Stimulated activated effector memory CD8-positive, alpha-beta T cell treated with anti-CD3 and anti-CD28 coated beads, Interleukin-12 subunit alpha, Interleukin-12 subunit beta, amount 100 ng/mL, for 72 hours (primary cell): ENCODE data around the gene RBMXL3.
"Not testable (repeated sequence)": the region's sequence is repeated elsewhere in the genome, so short reads cannot be mapped to it uniquely, and the experiment has no call there.

Experiments
- ATAC-seq: fragments of 150-1000 bp; cut with Tn5 transposase; 2 replicates; pipeline ENCODE4 v1.10.0; 2021
- DNase-seq, 2 donors: peaks; one replicate each; pipeline ENCODE4 v3.0.0; 2021 to 2022; ENCODE audit warnings: low spot score in 2 of 2
- H3K27ac Mint-ChIP-seq: one replicate; pipeline ENCODE4 v1.8.0; 2022; ENCODE audit warnings: mild to moderate bottlenecking, mixed read lengths
- H3K36me3 Mint-ChIP-seq: one replicate; pipeline ENCODE4 v1.8.0; 2022; ENCODE audit warnings: mild to moderate bottlenecking, mixed read lengths
- H3K4me1 Mint-ChIP-seq: one replicate; pipeline ENCODE4 v1.8.0; 2022; ENCODE audit warnings: mixed read lengths
- H3K4me3 Mint-ChIP-seq: one replicate; pipeline ENCODE4 v1.8.0; 2022; ENCODE audit warnings: mild to moderate bottlenecking, mixed read lengths
- H3K9me3 Mint-ChIP-seq: one replicate; pipeline ENCODE4 v1.8.0; 2022; ENCODE audit warnings: mixed read lengths

Gene RBMXL3

DNA sequence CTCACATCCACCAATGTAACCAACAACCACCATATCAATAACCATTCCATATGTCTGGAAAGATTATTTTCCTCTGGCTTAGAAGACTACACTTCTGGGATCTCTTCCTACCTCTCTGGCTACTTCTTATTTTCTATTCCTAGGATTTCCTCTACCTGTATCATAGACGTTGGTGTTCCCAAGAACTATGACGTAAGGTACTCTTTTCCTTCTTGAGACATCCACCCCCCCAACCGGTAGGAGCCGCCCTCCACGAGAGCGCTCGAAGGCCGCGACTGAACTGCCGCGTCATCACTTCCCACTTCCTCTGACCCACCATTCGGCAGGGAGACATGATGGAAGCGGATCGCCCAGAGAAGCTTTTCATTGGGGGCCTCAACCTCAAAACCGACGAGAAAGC, at the start of gene RBMXL3:
TSS of gene RBMXL3 (plus strand) at position 301 of the 400 bp plus-strand sequence. CDS start at position 333, 32 bp downstream.
- H3K27ac Mint-ChIP-seq, result no peak within 1 kb of the TSS
- DNase-seq, result no peak
- ATAC-seq, result no peak
- no peaks in the 10 kb centered on the region for H3K4me1 Mint-ChIP-seq
- no peaks in the 10 kb centered on the region for H3K36me3 Mint-ChIP-seq
- no peak within 1 kb of the TSS for H3K4me3 Mint-ChIP-seq
- peaks cover 5% of the 10 kb centered on the region for H3K9me3 Mint-ChIP-seq

DNA sequence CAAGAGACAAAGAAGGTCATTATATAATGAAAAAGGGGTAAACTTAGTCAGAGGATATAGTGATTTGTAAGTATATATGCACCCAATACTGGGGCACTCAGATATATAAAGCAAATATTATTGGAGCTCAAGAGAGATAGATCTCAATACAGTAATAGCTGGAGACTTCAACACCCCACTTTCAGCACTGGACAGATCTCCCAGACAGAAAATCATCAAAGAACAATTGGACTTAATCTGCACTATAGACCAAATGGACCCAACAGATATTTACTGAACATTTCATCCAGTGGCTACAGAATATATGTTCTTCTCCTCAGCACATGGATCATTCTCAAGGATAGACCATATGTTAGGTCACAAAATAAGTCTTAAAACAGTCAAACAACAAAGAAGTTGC, 47.2 kb upstream of the RBMXL3 start:
- no peak for DNase-seq
- H3K27ac Mint-ChIP-seq, result no peak overlapping the region

DNA sequence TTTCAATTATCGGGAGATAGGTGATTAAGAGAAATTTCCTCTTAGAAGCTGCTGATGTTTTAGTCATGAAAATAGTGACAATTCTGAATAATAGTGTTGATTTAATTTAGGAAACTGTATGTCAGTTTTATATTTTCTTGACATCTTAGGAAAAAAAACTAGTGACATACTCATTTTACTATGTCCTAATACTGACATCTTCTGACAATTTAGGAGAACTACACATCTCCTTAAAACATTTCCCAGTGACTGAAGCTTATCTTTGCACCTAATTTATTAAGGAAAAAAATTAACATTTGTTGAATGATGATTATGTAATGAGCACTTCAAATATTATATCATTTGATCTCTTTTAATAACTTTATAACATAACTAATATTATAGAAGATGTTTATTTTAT, 42.0 kb upstream of the RBMXL3 start:
- peaks cover 15% of the 10 kb centered on the region for H3K9me3 Mint-ChIP-seq
- H3K36me3 Mint-ChIP-seq, result no peaks in the 10 kb centered on the region
- ATAC-seq (no peak), DNase-seq (no peak)
- H3K4me1 Mint-ChIP-seq, result no peaks in the 10 kb centered on the region
- H3K4me3 Mint-ChIP-seq, result no peak overlapping the region
- H3K27ac Mint-ChIP-seq, result no peak overlapping the region

More for the DNA sequence above, 47.2 kb upstream of the RBMXL3 start:
- ATAC-seq, result no peak
- Mint-ChIP-seq H3K4me1 (no peaks in the 10 kb centered on the region), H3K4me3 (no peak overlapping the region), H3K9me3 (peaks cover 20% of the 10 kb centered on the region), H3K36me3 (no peaks in the 10 kb centered on the region)

DNA sequence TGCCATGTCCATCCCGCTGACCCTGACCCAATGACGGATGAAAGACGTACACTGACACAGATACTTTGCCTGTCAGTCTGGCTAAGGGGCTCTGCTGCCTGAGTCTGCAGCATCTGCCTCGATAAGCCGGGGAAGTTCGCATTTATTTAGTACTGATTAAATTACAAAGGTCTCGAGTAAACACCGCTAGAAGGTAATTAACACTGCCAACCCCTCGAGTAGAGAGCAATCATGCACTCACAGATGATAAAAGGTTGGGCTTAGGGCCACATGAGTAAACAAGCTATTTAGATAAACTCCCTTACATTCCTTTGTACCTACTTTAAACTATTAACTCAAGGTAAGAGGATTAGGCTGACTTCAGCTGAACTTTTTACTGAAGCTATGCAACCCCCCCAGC, 16.0 kb upstream of the RBMXL3 start:
- Mint-ChIP-seq H3K4me1 (no peaks in the 10 kb centered on the region), H3K27ac (no peak overlapping the region), H3K9me3 (peaks cover 9% of the 10 kb centered on the region), H3K36me3 (no peaks in the 10 kb centered on the region), H3K4me3 (no peak overlapping the region)
- DNase-seq (no peak), ATAC-seq (no peak)

DNA sequence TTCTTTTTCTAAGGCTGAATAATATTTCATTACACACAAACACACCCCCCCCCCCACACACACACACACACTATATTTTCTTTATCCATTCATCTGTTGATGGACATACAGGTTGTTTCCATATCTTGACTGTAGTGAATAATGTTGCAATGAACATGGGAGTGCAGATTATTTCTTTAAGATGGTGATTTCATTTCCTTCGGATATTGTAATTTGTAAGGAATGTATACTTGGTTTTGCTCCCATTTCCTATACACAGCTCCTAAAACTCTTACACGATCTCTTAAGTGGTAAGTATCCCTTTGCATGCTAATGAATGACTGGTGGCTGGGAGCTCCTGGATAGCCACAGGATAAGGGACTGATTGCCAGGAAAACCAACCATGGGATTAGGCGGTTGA, 14.7 kb upstream of the RBMXL3 start:
- DNase-seq (no peak), ATAC-seq (no peak)
- Mint-ChIP-seq H3K36me3 (no peaks in the 10 kb centered on the region), H3K27ac (no peak overlapping the region), H3K9me3 (peaks cover 5% of the 10 kb centered on the region), H3K4me1 (no peaks in the 10 kb centered on the region), H3K4me3 (no peak overlapping the region)

DNA sequence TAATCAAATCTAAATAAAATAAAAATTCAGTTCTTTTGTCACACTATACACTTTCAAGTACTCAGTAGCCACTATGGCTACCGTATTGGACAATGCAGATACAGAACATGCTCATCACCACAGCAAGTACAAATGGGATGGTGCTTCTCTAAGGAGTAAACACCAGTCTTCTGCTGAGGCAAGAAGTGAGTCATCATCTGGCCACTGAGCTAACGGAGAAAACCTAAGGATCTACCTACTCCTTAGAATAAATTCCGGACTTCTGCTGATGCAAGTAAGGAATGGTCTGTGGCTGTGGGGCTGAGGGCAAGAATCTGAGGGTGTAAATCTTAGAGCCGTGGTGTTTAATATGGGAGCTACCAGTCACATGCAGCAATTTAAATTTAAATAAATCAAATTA, 11.3 kb upstream of the RBMXL3 start:
- H3K27ac Mint-ChIP-seq, result no peak overlapping the region
- no peaks in the 10 kb centered on the region for H3K4me1 Mint-ChIP-seq
- H3K9me3 Mint-ChIP-seq, result peaks cover 8% of the 10 kb centered on the region
- DNase-seq (no peak), ATAC-seq (no peak)
- no peaks in the 10 kb centered on the region for H3K36me3 Mint-ChIP-seq
- no peak overlapping the region for H3K4me3 Mint-ChIP-seq

DNA sequence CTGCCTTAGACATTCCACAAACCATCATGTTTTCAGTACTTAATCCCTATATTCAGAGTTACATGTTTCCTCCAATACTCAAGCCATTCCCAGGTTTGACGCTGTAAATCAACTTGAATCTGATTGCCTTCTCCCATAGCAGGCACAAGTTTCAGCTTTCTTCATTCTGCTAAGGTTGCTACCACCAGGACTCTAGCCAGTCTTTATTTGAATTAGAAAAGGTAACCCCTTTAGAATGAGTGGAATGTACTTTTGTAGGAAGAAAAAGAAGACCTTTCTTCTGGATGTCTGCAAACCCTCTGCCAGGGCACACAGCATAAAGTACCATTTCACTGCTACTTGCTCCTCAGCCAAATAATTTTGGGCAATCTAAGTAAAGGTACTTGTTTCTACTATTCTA, 10.7 kb upstream of the RBMXL3 start:
- no peak overlapping the region for H3K4me3 Mint-ChIP-seq
- ATAC-seq (no peak), DNase-seq (no peak)
- H3K9me3 Mint-ChIP-seq, result peaks cover 8% of the 10 kb centered on the region
- H3K27ac Mint-ChIP-seq, result no peak overlapping the region
- H3K4me1 Mint-ChIP-seq, result no peaks in the 10 kb centered on the region
- no peaks in the 10 kb centered on the region for H3K36me3 Mint-ChIP-seq

DNA sequence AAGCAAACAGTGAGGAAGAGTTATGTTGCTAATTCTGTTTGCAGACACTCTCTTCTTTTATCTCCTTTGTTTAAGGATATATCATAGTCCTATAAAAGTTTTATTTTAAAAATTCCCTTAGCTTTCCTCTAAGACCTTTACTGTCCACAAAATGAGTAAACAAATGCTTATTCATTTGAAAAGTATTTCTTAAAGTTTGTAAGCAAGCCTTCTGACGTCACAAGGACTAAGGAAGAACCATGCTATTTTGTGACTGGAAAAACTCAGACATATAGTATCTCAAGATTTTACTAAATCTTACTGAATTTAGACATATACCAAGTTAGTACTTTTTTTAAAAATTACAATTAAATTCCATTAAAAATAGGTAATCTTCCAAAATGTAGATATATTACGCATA, 5.2 kb upstream of the RBMXL3 start:
- H3K4me3 Mint-ChIP-seq, result no peak overlapping the region
- H3K27ac Mint-ChIP-seq, result no peak overlapping the region
- no peak for DNase-seq
- H3K36me3 Mint-ChIP-seq, result no peaks in the 10 kb centered on the region
- H3K4me1 Mint-ChIP-seq, result no peaks in the 10 kb centered on the region
- no peak for ATAC-seq
- H3K9me3 Mint-ChIP-seq, result peaks cover 6% of the 10 kb centered on the region

DNA sequence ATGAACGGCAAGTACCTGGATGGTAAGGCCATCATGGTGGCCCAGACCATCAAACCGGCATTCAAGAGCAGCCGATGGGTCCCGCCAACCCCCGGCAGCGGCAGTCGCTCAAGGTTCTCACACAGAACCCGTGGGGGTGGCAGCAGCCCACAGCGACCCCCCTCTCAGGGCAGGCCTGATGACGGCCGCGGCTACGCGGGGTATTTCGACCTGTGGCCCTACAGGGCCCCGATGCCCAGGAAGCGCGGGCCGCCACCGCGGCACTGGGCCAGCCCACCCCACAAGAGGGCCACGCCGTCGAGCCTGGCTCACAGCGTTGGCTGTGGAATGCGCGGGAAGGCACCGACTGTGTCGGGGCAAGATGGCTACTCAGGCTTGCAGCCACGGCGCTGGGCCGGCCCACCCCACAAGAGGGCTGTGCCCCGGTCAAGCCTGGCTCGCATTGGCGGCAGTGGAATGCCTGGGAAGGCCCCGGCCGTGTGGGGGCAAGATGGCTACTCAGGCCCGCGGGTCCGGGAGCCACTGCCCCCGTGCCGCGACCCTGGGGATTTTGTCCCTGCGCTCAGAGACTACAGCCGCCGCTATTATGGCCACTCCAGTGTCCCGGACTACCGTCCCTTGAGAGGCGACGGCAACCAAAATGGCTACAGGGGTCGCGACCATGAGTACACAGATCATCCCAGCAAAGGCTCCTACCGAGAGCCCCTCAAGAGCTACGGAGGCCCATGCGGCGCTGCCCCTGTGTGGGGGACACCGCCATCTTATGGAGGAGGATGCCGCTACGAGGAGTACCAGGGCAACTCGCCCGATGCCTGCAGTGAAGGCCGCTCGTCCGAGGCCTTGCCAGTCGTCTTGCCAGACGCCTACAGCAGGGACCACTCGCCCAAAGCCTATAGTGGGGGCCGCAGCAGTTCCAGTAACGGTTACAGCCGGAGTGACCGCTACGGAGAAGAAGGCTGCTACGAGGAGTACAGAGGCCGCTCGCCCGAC, 731 bp downstream of the RBMXL3 start:
- ATAC-seq (no peak), DNase-seq (no peak)
- no peaks in the 10 kb centered on the region for H3K36me3 Mint-ChIP-seq
- H3K9me3 Mint-ChIP-seq, result peaks cover 7% of the 10 kb centered on the region
- H3K4me1 Mint-ChIP-seq, result no peaks in the 10 kb centered on the region
- no peak overlapping the region for H3K4me3 Mint-ChIP-seq
- H3K27ac Mint-ChIP-seq, result no peak overlapping the region

DNA sequence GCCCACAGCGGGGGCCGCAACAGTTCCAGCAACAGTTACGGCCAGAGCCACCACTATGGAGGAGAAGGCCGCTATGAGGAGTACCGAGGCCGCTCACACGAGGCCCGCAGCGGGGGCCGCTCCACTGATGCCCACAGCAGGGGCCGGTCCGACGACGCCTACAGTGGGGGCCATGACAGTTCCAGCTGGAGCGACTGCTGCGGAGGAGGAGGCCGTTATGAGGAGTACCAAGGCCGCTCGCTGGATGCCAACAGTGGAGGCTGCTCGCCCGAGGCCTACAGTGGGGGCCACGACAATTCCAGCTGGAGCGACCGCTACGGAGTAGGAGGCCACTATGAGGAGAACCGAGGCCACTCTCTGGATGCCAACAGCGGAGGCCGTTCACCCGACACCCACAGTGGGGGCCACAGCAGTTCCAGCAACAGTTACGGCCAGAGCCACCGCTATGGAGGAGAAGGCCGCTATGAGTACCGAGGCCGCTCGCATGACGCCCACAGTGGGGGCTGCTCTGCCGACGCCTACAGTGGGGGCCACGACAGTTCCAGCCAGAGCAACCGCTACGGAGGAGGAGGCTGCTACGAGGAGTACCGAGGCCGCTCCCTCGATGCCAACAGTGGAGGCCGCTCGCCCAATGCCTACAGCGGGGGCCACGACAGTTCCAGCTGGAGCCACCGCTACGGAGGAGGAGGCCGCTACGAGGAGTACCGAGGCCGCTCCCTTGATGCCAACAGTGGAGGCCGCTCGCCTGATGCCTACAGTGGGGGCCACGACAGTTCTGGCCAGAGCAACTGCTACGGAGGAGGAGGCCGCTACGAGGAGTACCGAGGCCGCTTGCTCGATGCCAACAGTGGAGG, 1.7 kb downstream of the RBMXL3 start:
- Mint-ChIP-seq H3K9me3 (peaks cover 7% of the 10 kb centered on the region), H3K4me1 (no peaks in the 10 kb centered on the region), H3K27ac (no peak overlapping the region), H3K36me3 (no peaks in the 10 kb centered on the region), H3K4me3 (no peak overlapping the region)
- ATAC-seq, result no peak
- DNase-seq, result no peak

DNA sequence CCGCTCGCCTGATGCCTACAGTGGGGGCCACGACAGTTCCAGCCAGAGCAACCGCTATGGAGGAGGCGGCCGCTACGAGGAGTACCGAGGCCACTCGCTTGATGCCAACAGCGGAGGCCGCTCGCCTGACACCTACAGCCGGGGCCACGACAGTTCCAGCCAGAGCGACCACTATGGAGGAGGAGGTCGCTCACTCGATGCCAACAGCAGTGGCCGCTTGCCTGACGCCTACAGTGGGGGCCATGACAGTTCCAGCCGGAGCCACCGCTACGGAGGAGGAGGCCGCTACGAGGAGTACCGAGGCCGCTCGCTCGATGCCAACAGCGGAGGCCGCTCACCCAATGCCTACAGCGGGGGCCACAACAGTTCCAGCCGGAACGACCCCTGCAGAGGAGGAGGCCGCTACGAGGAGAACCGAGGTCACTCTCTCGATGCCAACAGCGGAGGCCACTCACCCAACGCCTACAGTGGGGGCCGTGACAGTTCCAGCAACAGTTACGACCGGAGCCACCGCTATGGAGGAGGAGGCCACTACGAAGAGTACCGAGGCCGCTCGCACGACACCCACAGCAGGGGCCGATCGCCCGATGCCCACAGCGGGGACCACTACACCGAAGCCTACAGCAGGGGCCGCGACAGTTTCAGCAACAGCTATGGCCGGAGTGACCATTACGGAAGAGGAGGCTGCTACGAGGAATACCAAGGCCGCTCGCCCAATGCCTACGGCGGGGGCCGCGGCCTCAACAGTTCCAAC, 2.5 kb downstream of the RBMXL3 start:
- Mint-ChIP-seq H3K27ac (no peak overlapping the region), H3K4me1 (no peaks in the 10 kb centered on the region), H3K36me3 (no peaks in the 10 kb centered on the region), H3K9me3 (peaks cover 7% of the 10 kb centered on the region), H3K4me3 (no peak overlapping the region)
- ATAC-seq (no peak), DNase-seq (no peak)

DNA sequence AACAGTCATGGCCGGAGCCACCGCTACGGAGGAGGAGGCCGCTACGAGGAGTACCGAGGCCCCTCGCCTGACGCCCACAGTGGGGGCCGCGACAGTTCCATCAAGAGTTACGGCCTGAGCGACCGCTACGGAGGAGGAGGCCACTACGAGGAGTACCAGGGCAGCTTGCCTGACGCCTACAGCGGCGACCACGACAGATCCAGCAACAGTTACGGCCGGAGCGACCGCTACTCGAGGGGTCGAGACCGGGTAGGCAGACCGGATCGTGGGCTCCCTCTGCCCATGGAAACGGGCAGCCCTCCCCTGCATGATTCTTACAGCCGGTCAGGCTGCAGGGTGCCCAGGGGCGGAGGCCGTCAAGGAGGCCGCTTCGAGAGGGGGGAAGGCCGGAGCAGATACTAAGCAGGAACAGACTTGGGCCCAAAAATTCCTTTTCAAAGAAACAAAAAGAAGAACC, 3.1 kb downstream of the RBMXL3 start:
- DNase-seq, result no peak
- no peak for ATAC-seq
- Mint-ChIP-seq H3K4me1 (no peaks in the 10 kb centered on the region), H3K27ac (no peak overlapping the region), H3K9me3 (peaks cover 7% of the 10 kb centered on the region), H3K4me3 (no peak overlapping the region), H3K36me3 (no peaks in the 10 kb centered on the region)

DNA sequence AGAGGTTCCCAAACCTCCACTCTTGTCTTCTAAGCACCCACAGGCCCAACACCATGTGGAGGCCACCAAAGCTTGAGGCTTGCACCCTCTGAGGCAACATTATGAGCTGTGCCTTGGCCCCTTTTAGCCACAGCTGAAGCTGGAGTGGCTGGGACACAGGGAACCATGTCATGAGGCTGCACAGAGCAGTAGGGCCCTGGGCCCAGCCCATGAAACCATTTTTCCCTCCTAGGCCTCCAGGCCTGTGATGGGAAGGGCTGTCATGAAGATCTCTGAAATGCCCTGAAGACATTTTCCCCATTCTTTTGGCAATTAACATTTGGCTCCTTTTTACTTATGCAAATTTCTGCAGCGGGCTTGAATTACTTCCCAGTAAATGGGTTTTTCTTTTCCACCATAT, 14.8 kb downstream of the RBMXL3 start:
- Mint-ChIP-seq H3K27ac (no peak overlapping the region), H3K9me3 (peaks cover 8% of the 10 kb centered on the region), H3K36me3 (no peaks in the 10 kb centered on the region), H3K4me1 (no peaks in the 10 kb centered on the region), H3K4me3 (no peak overlapping the region)
- ATAC-seq (no peak), DNase-seq (no peak)

DNA sequence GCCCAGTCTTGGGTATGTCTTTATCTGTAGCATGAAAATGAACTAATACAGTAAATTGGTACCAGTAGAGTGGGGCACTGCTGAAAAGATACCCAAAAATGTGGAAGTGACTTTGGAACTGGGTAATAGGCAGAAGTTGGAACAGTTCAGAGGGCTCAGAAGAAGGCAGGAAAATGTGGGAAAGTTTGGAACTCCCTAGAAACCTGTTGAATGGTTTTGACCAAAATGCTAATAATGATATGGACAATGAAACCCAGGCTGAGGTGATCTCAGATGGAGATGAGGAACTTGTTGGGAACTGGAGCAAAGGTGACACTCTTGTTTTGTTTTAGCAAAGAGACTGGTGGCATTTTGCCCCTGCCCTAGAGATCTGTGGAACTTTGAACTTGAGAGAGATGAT, 20.3 kb downstream of the RBMXL3 start:
- not testable (repeated sequence) for H3K9me3 Mint-ChIP-seq, H3K27ac Mint-ChIP-seq, DNase-seq, H3K4me3 Mint-ChIP-seq, H3K36me3 Mint-ChIP-seq, H3K4me1 Mint-ChIP-seq, ATAC-seq

DNA sequence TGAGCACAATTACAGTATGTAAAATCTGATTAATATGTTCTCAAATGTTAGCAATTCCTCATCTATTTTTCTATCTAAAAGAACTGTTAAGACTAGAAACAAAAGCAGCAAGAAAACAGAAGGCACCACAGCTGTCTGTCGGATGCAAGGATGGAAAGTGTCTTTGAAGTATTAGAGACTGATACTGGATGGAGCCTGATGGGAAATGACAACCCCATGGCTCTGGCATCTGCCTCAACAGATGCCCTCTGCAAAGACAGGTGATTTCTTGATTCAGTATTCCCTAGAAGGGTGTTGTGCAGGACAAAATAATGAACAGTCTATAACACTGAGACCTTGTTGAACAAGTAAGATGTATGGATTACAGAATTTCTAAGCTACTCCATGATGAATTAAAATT, 24.9 kb downstream of the RBMXL3 start:
- DNase-seq, result no peak
- Mint-ChIP-seq H3K4me3 (no peak overlapping the region), H3K36me3 (no peaks in the 10 kb centered on the region), H3K4me1 (no peaks in the 10 kb centered on the region), H3K27ac (no peak overlapping the region), H3K9me3 (no peaks in the 10 kb centered on the region)
- ATAC-seq, result no peak
